OCI-LY7 (cell line): ENCODE results near the gene MAST2.

Experiments used
- CTCF ChIP-seq: fragments of 200-600 bp; sonication (generic); conservative IDR thresholded peaks from 2 replicates; pipeline ENCODE4 v1.5.1; 2014; ENCODE audit warnings: mild to moderate bottlenecking, antibody characterized with exemption, low read length, moderate library complexity, mixed read lengths
- EZH2phosphoT487 ChIP-seq: fragments of 200-600 bp; sonication (generic); IDR thresholded peaks from 2 replicates; pipeline ENCODE4 v1.6.1; 2018; ENCODE audit warnings: low read depth, borderline replicate concordance, mild to moderate bottlenecking, mixed run types, antibody characterized with exemption, low read length, moderate library complexity, mixed read lengths

- TF ChIP-seq CTCF (no peak), EZH2phosphoT487 (no peak)
Observed at GRCh38 chr1:45809761-45810160, 6.3 kb downstream of the MAST2 start.
